MCF 10A (cell line): ENCODE data around the gene PLPPR1. TPM values are rescaled to one million over a fixed set of nuclear protein-coding genes. Genes with fewer than 3 reads are reported as not detected.
"Not testable (repeated sequence)": the region's sequence is repeated elsewhere in the genome, so short reads cannot be mapped to it uniquely, and the experiment has no call there.

ENCODE experiments used
- BruUV-seq: library from RNA; stranded (reverse); fragments of 400-500 nt; replicated peaks from 2 replicates; lab custom pipeline; 2021; lab: Mats Ljungman, UMichigan
- CTCF ChIA-PET: fragments of 300-600 bp; sonication (Branson Sonifier 250); formaldehyde crosslinking; extraction: SDS; loops from one replicate; lab custom pipeline; 2021; ENCODE audit warnings: antibody characterized with exemption, inconsistent platforms; lab: Yijun Ruan, JAX
- POLR2A ChIA-PET: fragments of 300-600, 350-650 bp; sonication (Branson Sonifier 250); formaldehyde crosslinking; extraction: SDS; loops from one replicate; lab custom pipeline; 2020; ENCODE audit warnings: antibody characterized with exemption, inconsistent platforms; lab: Yijun Ruan, JAX
- DNase-seq: peaks from one replicate; pipeline ENCODE4 v3.0.0-alpha.2; 2018; ENCODE audit not compliant: unreplicated experiment
- H3K27ac Mint-ChIP-seq: one replicate; pipeline ENCODE4 v1.8.0; 2022; ENCODE audit warnings: mild to moderate bottlenecking, low read depth, mixed read lengths; ENCODE audit not compliant: unreplicated experiment
- H3K27me3 Mint-ChIP-seq: one replicate; pipeline ENCODE4 v1.8.0; 2022; ENCODE audit warnings: mixed read lengths; ENCODE audit not compliant: insufficient read depth, unreplicated experiment
- H3K36me3 Mint-ChIP-seq: one replicate; pipeline ENCODE4 v1.8.0; 2022; ENCODE audit warnings: mild to moderate bottlenecking, moderate library complexity, mixed read lengths; ENCODE audit not compliant: insufficient read depth, unreplicated experiment
- H3K4me1 Mint-ChIP-seq: one replicate; pipeline ENCODE4 v1.8.0; 2022; ENCODE audit warnings: mixed read lengths; ENCODE audit not compliant: insufficient read depth, unreplicated experiment
- H3K4me3 Mint-ChIP-seq: one replicate; pipeline ENCODE4 v1.8.0; 2022; ENCODE audit warnings: mild to moderate bottlenecking, moderate library complexity, mixed read lengths; ENCODE audit not compliant: unreplicated experiment
- H3K9me3 Mint-ChIP-seq: one replicate; pipeline ENCODE4 v1.8.0; 2022; ENCODE audit warnings: mixed read lengths; ENCODE audit not compliant: unreplicated experiment
- CTCF ChIP-seq: fragments of 200-600 bp; IDR thresholded peaks from one replicate; pipeline ENCODE4 v1.8.0; 2022; ENCODE audit warnings: antibody characterized with exemption, mild to moderate bottlenecking; ENCODE audit not compliant: unreplicated experiment
- intact Hi-C: fragments of 100-400 bp; cut with micrococcal nuclease; formaldehyde crosslinking; loops from 2 replicates; pipeline ENCODE4 v1.14.1; 2022
- total RNA-seq: library from RNA; stranded (reverse); gene quantifications from 2 replicates; pipeline ENCODE4 v1.2.3, GENCODE V29; 2022

Gene PLPPR1
- total RNA-seq, 1 experiment from 2014 or later = not detected

DNA sequence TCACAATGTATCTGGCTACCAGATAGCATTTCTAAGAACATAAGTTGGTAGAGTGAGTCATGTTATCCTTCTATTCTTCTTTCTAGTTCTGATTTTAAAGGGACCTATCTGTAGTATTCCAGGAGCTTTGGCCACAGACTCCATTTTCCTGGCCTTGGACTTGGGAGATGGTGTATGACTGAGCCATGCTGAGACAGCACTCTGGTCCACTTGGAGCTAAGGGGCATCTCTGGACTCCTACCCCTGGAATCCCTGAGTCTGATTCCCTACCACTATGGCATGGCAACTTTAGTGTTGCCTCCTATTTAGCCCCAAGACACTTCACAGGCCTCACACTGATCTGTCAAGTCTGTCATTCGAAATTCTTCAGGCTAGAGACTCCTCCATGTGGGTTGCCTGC, 297.5 kb downstream of the PLPPR1 start:
- Mint-ChIP-seq H3K4me3 (no peak overlapping the region), H3K9me3 (no peaks in the 10 kb centered on the region), H3K27ac (no peak overlapping the region), H3K36me3 (no peaks in the 10 kb centered on the region), H3K27me3 (peaks cover 10% of the 10 kb centered on the region), H3K4me1 (peaks cover 7% of the 10 kb centered on the region)
- CTCF ChIA-PET = interaction anchor here (0.7 to 3.7 kb wide), 5 partner anchors 14 to 1517 kb away, joined by 4 to 18 read pairs (median 6); no protein-coding TSS in a partner anchor
- no peak for TF ChIP-seq CTCF
- intact Hi-C loops = no loop called here
- no TSS peak for BruUV-seq
- POLR2A ChIA-PET = interaction anchor here (0.6 kb wide), 1 partner anchor 66 kb away, joined by 6 read pairs; no protein-coding TSS in a partner anchor
- no peak for DNase-seq

GRCh38 chr9:101326501-101326900, 298.0 kb downstream of the PLPPR1 start:
- CTCF ChIA-PET = interaction anchor here (0.7 to 1.7 kb wide), 3 partner anchors 208 to 1517 kb away, joined by 4 to 6 read pairs (median 4); no protein-coding TSS in a partner anchor
- POLR2A ChIA-PET = interaction anchor here (0.6 kb wide), 1 partner anchor 65 kb away, joined by 6 read pairs; no protein-coding TSS in a partner anchor
- Mint-ChIP-seq H3K27ac (no peak overlapping the region), H3K4me1 (peaks cover 7% of the 10 kb centered on the region), H3K9me3 (no peaks in the 10 kb centered on the region), H3K27me3 (peaks cover 10% of the 10 kb centered on the region), H3K36me3 (no peaks in the 10 kb centered on the region), H3K4me3 (no peak overlapping the region)
- peak; percentile 37 for DNase-seq
- intact Hi-C loops = no loop called here
- no TSS peak for BruUV-seq
- TF ChIP-seq CTCF = no peak

DNA sequence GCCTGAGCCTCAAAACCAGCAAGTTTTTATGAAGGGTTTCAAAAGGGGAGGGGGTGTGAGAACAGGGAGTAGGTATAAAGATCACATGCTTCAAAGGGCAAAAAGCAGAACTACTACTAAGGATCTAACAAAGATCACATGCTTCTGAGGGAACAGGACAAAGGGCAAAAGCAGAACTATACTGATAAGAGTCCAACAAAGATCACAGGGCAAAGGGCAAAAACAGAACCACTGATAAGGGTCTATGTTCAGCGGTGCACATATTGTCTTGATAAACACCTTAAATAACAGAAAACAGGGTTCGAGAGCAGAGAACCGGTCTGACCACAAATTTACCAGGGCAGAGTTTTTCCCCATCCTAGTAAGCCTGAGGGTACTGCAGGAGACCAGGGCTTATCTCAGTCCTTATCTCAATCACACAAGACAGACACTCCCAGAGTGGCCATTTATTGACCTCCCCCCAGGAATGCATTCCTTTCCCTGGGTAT, 298.9 kb downstream of the PLPPR1 start:
- CTCF ChIA-PET = interaction anchor here (1.0 to 1.7 kb wide), 2 partner anchors 16 to 209 kb away, joined by 4 to 6 read pairs; no protein-coding TSS in a partner anchor
- H3K27ac Mint-ChIP-seq, DNase-seq, H3K4me1 Mint-ChIP-seq, H3K36me3 Mint-ChIP-seq, H3K9me3 Mint-ChIP-seq, POLR2A ChIA-PET, H3K4me3 Mint-ChIP-seq, BruUV-seq, intact Hi-C loops: not testable (repeated sequence)
- peaks cover 10% of the 10 kb centered on the region for H3K27me3 Mint-ChIP-seq

DNA sequence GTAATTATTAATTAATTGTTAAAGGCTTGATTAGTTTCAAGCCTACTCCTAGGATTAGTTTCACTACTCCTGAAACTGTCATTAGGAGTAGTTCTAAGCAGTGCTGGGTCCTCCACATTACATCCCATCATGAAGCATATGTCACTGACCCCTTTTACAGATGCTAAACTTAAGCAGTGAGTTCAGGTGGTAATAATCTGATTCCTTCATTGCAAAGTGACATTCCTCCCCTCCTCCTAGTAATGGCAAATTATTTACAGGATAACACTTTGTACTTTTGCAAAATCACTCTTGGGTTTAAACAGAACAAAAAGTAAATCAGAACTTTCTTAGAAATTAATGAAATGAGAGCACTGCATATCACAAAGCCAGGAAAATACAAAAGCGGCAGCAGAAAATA, 303.8 kb downstream of the PLPPR1 start:
- Mint-ChIP-seq H3K36me3 (no peaks in the 10 kb centered on the region), H3K4me3 (no peak overlapping the region), H3K9me3 (no peaks in the 10 kb centered on the region), H3K4me1 (no peaks in the 10 kb centered on the region), H3K27ac (no peak overlapping the region), H3K27me3 (peaks cover 10% of the 10 kb centered on the region)
- TF ChIP-seq CTCF = no peak
- intact Hi-C loops = no loop called here
- BruUV-seq = no TSS peak
- no peak for DNase-seq
- ChIA-PET POLR2A (no interaction called here), CTCF (no interaction called here)
